ACC112 (cell line): Measurements from ENCODE around the gene SATB2.

Experiments used
- H2AFZ ChIP-seq: fragments of 200-600 bp; sonication (generic); one replicate; pipeline ENCODE4 v1.6.0; 2017; ENCODE audit warnings: antibody characterized with exemption, low read length; ENCODE audit not compliant: unreplicated experiment
- H3K27ac ChIP-seq: fragments of 200-600 bp; sonication (generic); 2 replicates; pipeline ENCODE4 v1.5.1; 2014; ENCODE audit warnings: low read depth, mild to moderate bottlenecking, antibody characterized with exemption, low read length, moderate library complexity
- H3K27me3 ChIP-seq: fragments of 200-600 bp; sonication (generic); 2 replicates; pipeline ENCODE4 v1.6.1; 2014; ENCODE audit warnings: mild to moderate bottlenecking, antibody characterized with exemption, low read length, moderate library complexity, mixed read lengths; ENCODE audit not compliant: insufficient read depth
- H3K36me3 ChIP-seq: fragments of 200-600 bp; sonication (generic); 2 replicates; pipeline ENCODE4 v1.6.1; 2016; ENCODE audit warnings: mild to moderate bottlenecking, antibody characterized with exemption, low read length, moderate library complexity, mixed read lengths; ENCODE audit not compliant: insufficient read depth
- H3K4me1 ChIP-seq: fragments of 200-600 bp; sonication (generic); one replicate; pipeline ENCODE4 v1.6.1; 2016; ENCODE audit warnings: low read length, mixed read lengths; ENCODE audit not compliant: insufficient read depth, unreplicated experiment, control insufficient read depth
- H3K4me3 ChIP-seq: fragments of 200-600 bp; sonication (generic); 2 replicates; pipeline ENCODE4 v1.5.1; 2014; ENCODE audit warnings: mild to moderate bottlenecking, low read depth, low read length
- H3K79me2 ChIP-seq: fragments of 200-600 bp; sonication (generic); one replicate; pipeline ENCODE4 v1.6.0; 2016; ENCODE audit warnings: low read length; ENCODE audit not compliant: control insufficient read depth, unreplicated experiment, insufficient read depth

The SATB2 gene

DNA sequence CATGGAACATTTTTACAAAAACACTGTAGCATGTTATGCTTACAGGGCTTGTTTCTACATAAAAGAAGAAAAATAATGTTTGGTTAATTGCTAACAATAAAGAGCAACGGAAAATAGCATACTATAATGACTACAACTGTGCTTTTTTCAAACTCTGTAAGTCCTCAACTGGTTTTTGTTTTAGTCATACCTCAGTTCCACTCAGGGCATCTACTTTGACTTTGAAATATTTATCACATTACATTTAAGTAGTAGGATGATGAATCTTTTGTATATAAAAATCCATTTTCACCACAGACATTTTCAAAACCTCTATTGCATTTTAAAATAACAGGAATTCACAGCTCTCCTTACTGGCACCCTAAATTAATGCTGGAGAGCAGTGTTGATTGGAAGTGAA, 8.3 kb downstream of the SATB2 start:
- Histone ChIP-seq H2AFZ (no peak overlapping the region), H3K27me3 (no peaks in the 10 kb centered on the region), H3K79me2 (peaks cover 6% of the 10 kb centered on the region), H3K4me1 (peaks cover 7% of the 10 kb centered on the region), H3K27ac (no peak overlapping the region), H3K4me3 (no peak overlapping the region), H3K36me3 (no peaks in the 10 kb centered on the region)

DNA sequence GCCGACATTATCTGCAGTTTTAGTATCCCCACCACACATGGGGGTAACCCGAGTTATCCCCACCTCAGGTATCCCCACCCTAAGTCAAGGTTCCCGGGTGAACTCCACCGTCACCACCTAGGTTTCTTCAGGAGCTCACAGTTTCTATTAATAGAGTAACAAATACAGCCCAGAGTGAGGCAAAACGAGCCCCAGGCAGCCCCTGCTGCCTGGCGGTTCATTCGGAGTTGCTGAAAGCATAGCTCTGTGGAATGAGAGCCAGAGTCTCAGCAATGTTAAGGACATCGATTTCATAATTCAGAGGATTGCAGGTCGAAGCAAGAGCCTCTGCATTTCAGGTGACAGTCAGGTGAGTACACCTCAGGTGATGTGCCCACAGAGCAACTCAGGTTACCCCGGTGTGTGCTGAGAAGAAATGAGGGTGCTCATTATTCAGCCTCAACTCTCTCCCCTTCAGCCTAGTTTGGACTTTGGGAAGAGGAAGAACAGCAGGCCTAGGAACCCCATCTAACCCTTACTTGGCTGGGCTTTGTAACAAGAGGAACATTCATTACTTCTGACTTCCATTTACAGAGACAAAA, 10.7 kb downstream of the SATB2 start:
- Histone ChIP-seq H2AFZ (no peak overlapping the region), H3K4me3 (no peak overlapping the region)

DNA sequence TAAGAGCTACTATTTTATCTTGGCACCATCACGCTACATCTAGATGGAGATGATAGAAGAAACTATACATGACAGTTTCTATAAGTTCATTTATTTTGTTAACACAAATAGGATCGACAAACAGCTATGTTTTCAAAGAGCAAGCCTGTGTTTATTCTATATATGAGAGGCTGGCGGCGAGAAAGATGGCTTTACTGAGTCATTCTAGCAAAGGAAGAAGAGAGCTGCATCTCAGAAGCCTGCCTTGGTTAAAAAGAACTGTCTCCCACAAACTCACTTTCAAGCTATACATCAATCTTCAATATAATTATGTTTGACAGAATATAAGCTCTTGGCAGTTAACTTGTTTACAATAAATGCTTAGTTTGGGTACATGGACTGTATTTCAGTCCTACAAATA, 13.0 kb downstream of the SATB2 start:
- Histone ChIP-seq H2AFZ (no peak overlapping the region), H3K4me3 (no peak overlapping the region), H3K4me1 (peaks cover 5% of the 10 kb centered on the region), H3K79me2 (no peaks in the 10 kb centered on the region), H3K27me3 (no peaks in the 10 kb centered on the region), H3K27ac (no peak overlapping the region), H3K36me3 (no peaks in the 10 kb centered on the region)

More for the DNA sequence above, 10.7 kb downstream of the SATB2 start:
- Histone ChIP-seq H3K27me3 (no peaks in the 10 kb centered on the region), H3K36me3 (no peaks in the 10 kb centered on the region), H3K79me2 (peaks cover 2% of the 10 kb centered on the region), H3K4me1 (peaks cover 5% of the 10 kb centered on the region), H3K27ac (no peak overlapping the region)

DNA sequence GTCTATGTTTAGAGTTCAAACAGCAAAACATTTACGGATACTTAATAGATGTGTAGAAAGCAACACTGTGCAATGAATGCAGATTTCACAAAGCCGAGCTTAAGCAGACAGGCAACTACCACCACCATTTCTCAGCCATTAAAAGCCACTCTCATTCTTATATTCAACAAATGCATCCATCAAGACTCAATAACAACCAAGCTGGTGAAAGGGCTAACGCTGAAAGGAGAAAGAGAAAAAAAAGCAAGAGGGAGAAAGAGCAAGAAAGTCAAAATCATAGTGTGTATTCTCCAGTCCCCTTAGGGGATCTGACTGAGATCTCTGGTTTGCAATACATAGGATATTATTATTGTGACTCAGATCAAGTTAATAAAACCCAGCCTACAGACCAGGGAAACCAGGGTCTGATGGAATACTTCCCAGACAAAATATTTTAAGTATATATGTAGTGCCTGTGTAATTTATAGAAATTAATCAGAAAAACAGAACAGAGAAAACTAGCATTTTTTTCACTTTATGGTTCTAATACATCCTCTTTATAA, 14.1 kb downstream of the SATB2 start:
- H3K4me1 ChIP-seq: peaks cover 5% of the 10 kb centered on the region
- no peaks in the 10 kb centered on the region for H3K79me2 ChIP-seq
- no peak overlapping the region for H3K27ac ChIP-seq
- no peaks in the 10 kb centered on the region for H3K27me3 ChIP-seq
- no peak overlapping the region for H3K4me3 ChIP-seq
- no peak overlapping the region for H2AFZ ChIP-seq
- no peaks in the 10 kb centered on the region for H3K36me3 ChIP-seq

DNA sequence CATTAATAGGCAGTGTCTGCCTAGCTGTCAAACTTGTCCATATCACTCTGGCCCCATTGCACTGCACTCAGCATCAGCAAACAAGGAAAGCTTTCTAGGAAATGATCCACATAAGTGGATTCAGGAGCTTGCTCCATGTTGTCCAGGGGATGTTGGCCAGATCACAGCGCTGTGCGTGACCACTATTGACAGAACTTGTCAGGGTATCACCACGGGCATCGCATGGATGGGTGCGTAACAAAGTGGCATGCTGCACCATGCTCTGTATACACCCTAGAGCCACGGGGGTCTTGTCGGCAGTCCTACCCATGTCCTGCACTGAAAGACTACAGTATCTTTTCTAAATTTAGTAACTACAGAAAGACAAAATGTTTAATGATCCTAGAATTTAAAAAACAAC, 15.6 kb downstream of the SATB2 start:
- H3K27me3 ChIP-seq: no peaks in the 10 kb centered on the region
- H3K36me3 ChIP-seq: no peaks in the 10 kb centered on the region
- H2AFZ ChIP-seq: no peak overlapping the region
- H3K79me2 ChIP-seq: no peaks in the 10 kb centered on the region
- H3K4me3 ChIP-seq: no peak overlapping the region
- no peak overlapping the region for H3K27ac ChIP-seq
- peaks cover 5% of the 10 kb centered on the region for H3K4me1 ChIP-seq

DNA sequence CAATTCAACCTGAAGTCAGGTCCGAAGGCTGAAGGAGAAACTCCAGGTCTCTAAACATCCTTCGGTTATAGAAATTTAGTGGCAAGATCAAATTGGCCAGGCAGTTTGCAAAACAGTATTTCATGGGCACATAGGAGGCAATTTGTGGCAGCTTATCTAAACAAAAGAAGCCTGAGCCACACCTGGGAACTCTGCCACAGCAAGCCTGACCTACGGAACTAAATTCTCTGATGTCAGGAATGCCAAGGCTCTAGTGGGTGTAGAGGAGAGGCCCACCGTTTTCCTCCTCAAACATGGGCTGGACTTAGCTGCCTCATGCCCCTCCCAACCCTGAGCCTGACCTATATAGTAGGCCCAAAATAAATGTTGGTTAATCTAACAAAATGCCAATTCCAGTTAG, 16.0 kb downstream of the SATB2 start:
- no peaks in the 10 kb centered on the region for H3K79me2 ChIP-seq
- no peak overlapping the region for H3K27ac ChIP-seq
- H3K27me3 ChIP-seq: no peaks in the 10 kb centered on the region
- H3K4me3 ChIP-seq: no peak overlapping the region
- no peaks in the 10 kb centered on the region for H3K36me3 ChIP-seq
- H3K4me1 ChIP-seq: peaks cover 5% of the 10 kb centered on the region
- H2AFZ ChIP-seq: no peak overlapping the region

DNA sequence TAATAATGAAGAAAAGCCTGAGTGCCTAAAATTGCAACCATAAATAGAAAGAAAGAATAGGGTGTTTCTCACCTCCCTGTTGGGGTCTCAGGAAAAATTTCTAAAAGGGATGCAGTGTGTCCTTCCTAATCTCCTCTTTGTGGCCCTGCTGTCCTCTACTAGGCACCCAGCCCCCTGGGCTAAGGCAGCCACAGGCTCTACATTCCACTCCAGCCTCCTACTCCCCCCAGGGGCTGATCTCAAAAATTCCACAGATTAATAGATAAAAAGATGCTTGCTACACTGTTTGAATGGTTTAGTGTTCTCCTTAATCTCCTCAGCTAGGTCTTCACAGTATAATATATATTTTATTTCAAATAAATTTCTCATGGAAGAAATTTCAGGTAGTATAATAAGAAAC, 17.6 kb downstream of the SATB2 start:
- Histone ChIP-seq H3K27ac (no peak overlapping the region), H3K27me3 (no peaks in the 10 kb centered on the region), H3K4me1 (peaks cover 5% of the 10 kb centered on the region), H2AFZ (no peak overlapping the region), H3K79me2 (no peaks in the 10 kb centered on the region), H3K36me3 (no peaks in the 10 kb centered on the region; the same call in 1 of the 2 replicates), H3K4me3 (no peak overlapping the region)

DNA sequence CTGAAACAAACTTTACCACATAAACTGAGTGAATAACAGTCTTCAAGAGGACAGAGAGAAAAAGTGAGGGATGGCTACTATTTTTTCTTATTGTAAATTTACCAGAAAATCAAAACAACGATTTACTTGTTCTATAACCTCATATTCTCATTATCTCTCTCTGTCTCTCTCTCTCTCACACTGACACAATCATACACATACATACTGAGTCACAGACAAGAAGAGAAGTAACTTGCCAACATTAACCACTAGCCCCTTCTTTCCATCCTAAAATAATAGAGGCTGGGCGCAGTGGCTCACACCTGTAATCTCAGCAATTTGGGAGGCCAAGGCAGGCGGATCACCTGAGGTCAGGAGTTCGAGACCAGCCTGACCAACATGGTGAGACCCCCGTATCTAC, 18.2 kb downstream of the SATB2 start:
- Histone ChIP-seq H3K79me2 (no peaks in the 10 kb centered on the region), H3K27ac (no peak overlapping the region), H3K4me3 (no peak overlapping the region), H3K36me3 (no peaks in the 10 kb centered on the region; the same call in 1 of the 2 replicates), H3K4me1 (peaks cover 5% of the 10 kb centered on the region), H3K27me3 (no peaks in the 10 kb centered on the region), H2AFZ (no peak overlapping the region)

DNA sequence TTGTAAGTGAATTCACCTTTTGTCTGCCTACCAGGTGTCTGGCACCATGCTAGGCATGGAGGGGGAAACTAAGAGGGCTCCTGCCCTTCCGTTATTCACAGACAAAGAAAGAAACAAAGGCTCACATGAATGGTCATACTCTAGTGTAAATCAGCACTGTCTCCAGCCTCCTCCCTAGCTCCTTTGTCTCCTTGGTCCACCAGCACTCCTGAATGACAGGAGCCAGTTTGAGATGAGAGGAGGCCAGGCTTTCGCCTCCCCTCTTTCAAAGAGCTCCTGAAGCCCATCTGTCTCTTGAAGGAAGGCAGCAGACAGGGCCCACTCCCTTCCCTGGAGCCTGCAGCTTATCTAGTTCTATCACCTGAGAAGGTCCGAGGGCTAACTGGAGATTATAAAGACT, 18.7 kb downstream of the SATB2 start:
- Histone ChIP-seq H3K27me3 (no peaks in the 10 kb centered on the region), H3K36me3 (no peaks in the 10 kb centered on the region; the same call in 1 of the 2 replicates), H3K79me2 (no peaks in the 10 kb centered on the region), H3K4me3 (no peak overlapping the region), H2AFZ (no peak overlapping the region), H3K27ac (no peak overlapping the region), H3K4me1 (peaks cover 5% of the 10 kb centered on the region)

DNA sequence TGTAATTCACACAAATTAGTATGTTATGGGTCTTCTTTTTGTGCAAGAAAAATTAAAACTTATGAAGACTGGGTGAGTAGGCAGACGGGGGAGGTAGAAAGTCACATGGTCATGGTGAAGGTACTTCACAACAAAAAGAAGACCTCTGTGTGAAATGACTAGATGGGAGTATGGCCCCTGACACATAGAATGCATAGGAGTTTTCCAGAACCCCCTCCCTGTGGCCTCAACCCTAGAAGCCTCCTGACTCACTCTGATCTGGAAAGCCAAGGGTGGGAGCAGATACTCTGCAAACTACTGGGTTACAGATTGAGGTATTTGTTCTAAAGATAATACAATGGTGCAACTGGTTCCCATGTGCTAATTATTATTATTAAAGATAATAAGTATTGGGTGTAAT, 23.2 kb downstream of the SATB2 start:
- H3K4me3 ChIP-seq: no peak overlapping the region
- H2AFZ ChIP-seq: no peak overlapping the region
- H3K36me3 ChIP-seq: no peaks in the 10 kb centered on the region; the same call in none of the 2 replicates
- no peak overlapping the region for H3K27ac ChIP-seq
- H3K4me1 ChIP-seq: peaks cover 5% of the 10 kb centered on the region
- H3K27me3 ChIP-seq: no peaks in the 10 kb centered on the region
- H3K79me2 ChIP-seq: no peaks in the 10 kb centered on the region

DNA sequence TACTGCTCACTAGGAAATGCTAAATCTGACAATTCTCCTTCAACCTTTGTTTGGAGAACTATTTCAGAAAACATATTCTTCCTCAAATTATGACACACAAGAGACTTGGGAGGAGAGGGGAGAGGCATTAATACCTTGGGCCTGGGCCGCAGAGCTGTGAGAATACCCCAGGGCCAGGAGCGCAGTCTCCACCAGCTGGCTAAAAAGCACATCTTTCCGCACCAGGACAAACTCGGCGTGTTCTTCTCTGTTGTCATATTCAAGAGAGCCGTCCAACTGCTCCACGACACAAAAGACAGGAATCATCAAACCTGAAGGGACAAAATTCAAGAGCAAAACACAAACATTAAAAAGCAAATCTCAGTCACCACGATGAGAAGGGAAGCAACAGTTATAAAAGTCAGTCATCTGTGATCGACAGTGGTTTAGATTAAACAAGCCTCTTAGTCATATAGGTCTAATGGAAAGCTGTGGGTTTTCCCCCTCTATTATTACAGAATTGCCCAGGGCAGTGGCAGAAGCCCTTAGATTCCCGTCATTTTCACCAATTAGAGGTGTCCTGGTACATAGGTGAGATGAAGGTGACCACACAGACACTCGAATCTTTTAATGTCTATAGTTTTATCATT, 24.4 kb downstream of the SATB2 start:
- Histone ChIP-seq H3K4me1 (peaks cover 5% of the 10 kb centered on the region), H3K27me3 (no peaks in the 10 kb centered on the region), H3K79me2 (no peaks in the 10 kb centered on the region), H3K4me3 (no peak overlapping the region), H3K27ac (no peak overlapping the region), H3K36me3 (no peaks in the 10 kb centered on the region; the same call in none of the 2 replicates), H2AFZ (no peak overlapping the region)
